CD14-positive monocyte (primary cell): ENCODE measurements around the gene DRC7. TPM values are rescaled to one million over a fixed set of nuclear protein-coding genes. Genes with fewer than 3 reads are reported as not detected.
A peak's percentile ranks its signal among the peaks of the same experiment; 100 is the strongest.

Source experiments
- DNase-seq, 3 donors: peaks; one replicate each; pipeline ENCODE4 v3.0.0-alpha.2; 2011 to 2022
- H2AFZ ChIP-seq: 2 replicates; pipeline ENCODE4 v1.6.0; 2012; ENCODE audit warnings: mild to moderate bottlenecking, low read depth, low read length, inconsistent platforms; ENCODE audit not compliant: insufficient read depth, poor library complexity, severe bottlenecking
- H3K27ac ChIP-seq, 2 donors: 1 replicate in 1 of 2; 2 replicates in 1 of 2; pipeline ENCODE4 v1.5.1; 2012 to 2013; ENCODE audit warnings: low read length in 2 of 2, control low read depth in 1 of 2, inconsistent platforms in 1 of 2, low read depth in 1 of 2, mild to moderate bottlenecking in 1 of 2
- H3K27me3 ChIP-seq, 2 donors: one replicate each; pipeline versions ENCODE4 v1.6.0 to v1.6.1; 2011 to 2013; ENCODE audit warnings: low read length in 2 of 2; ENCODE audit not compliant: control insufficient read depth in 2 of 2, insufficient read depth in 2 of 2
- H3K36me3 ChIP-seq, 2 donors: replicated peaks in 1 of 2; 1 replicate in 1 of 2; 2 replicates in 1 of 2; pipeline versions ENCODE4 v1.5.1 to v1.6.1; 2012 to 2013; ENCODE audit warnings: low read length in 2 of 2, control low read depth in 1 of 2, inconsistent platforms in 1 of 2, mild to moderate bottlenecking in 1 of 2; ENCODE audit not compliant: insufficient read depth in 2 of 2, control insufficient read depth in 1 of 2
- H3K4me1 ChIP-seq, 2 donors: 1 replicate in 1 of 2; 2 replicates in 1 of 2; pipeline versions ENCODE4 v1.5.1 to v1.6.1; 2012 to 2013; ENCODE audit warnings: low read length in 2 of 2, control low read depth in 1 of 2, inconsistent platforms in 1 of 2, mild to moderate bottlenecking in 1 of 2, moderate library complexity in 1 of 2; ENCODE audit not compliant: insufficient read depth in 2 of 2, control insufficient read depth in 1 of 2
- H3K4me2 ChIP-seq: replicated peaks from 2 replicates; pipeline ENCODE3; 2012; ENCODE audit warnings: low read length, moderate library complexity, mild to moderate bottlenecking; ENCODE audit not compliant: poor library complexity, severe bottlenecking; ENCODE audit errors: extremely low read depth
- H3K4me3 ChIP-seq, 3 experiments: fragments of 200-600 bp in 1 of 3; sonication (generic) in 1 of 3; replicated peaks in 1 of 3; 1 replicate in 2 of 3; 2 replicates in 1 of 3; pipeline ENCODE4 v1.5.1; 2011 to 2013; ENCODE audit warnings: low read length in 3 of 3, mild to moderate bottlenecking in 3 of 3, control low read depth in 2 of 3, low read depth in 2 of 3, inconsistent platforms in 1 of 3, moderate library complexity in 1 of 3
- H3K79me2 ChIP-seq: 2 replicates; pipeline ENCODE4 v1.6.0; 2012; ENCODE audit warnings: mild to moderate bottlenecking, control low read depth, inconsistent platforms, low read length, moderate library complexity; ENCODE audit not compliant: insufficient read depth
- H3K9ac ChIP-seq: 2 replicates; pipeline ENCODE4 v1.6.0; 2017; ENCODE audit warnings: low read length, mild to moderate bottlenecking; ENCODE audit not compliant: insufficient read depth, poor library complexity, severe bottlenecking
- H3K9me3 ChIP-seq, 2 donors: replicated peaks in 1 of 2; 1 replicate in 1 of 2; 2 replicates in 1 of 2; pipeline versions ENCODE4 v1.5.1 to v1.6.1; 2012 to 2013; ENCODE audit warnings: low read length in 2 of 2, control low read depth in 1 of 2; ENCODE audit not compliant: control insufficient read depth in 1 of 2, insufficient read depth in 1 of 2
- H4K20me1 ChIP-seq: 2 replicates; pipeline ENCODE4 v1.6.0; 2012; ENCODE audit warnings: mild to moderate bottlenecking, low read length, control low read depth, moderate library complexity; ENCODE audit not compliant: insufficient read depth
- H3K27ac Mint-ChIP-seq, 7 donors: one replicate each; pipeline ENCODE4 v1.8.0; 2020; ENCODE audit warnings: mild to moderate bottlenecking in 7 of 7, mixed read lengths in 7 of 7, moderate library complexity in 6 of 7, inconsistent platforms in 2 of 7
- H3K27me3 Mint-ChIP-seq, 3 donors: one replicate each; pipeline ENCODE4 v1.8.0; 2021 to 2022; ENCODE audit warnings: low read depth in 3 of 3, mild to moderate bottlenecking in 3 of 3, mixed read lengths in 3 of 3, moderate library complexity in 3 of 3, inconsistent platforms in 1 of 3
- H3K36me3 Mint-ChIP-seq, 2 donors: one replicate each; pipeline ENCODE4 v1.8.0; 2020; ENCODE audit warnings: mixed read lengths in 2 of 2, inconsistent platforms in 1 of 2, mild to moderate bottlenecking in 1 of 2
- H3K4me1 Mint-ChIP-seq: one replicate; pipeline ENCODE4 v1.8.0; 2020; ENCODE audit warnings: mild to moderate bottlenecking, mixed read lengths
- H3K4me3 Mint-ChIP-seq, 2 donors: one replicate each; pipeline ENCODE4 v1.8.0; 2020; ENCODE audit warnings: mild to moderate bottlenecking in 2 of 2, mixed read lengths in 2 of 2, moderate library complexity in 1 of 2
- H3K9me3 Mint-ChIP-seq, 7 donors: one replicate each; pipeline ENCODE4 v1.8.0; 2020 to 2022; ENCODE audit warnings: mixed read lengths in 7 of 7, mild to moderate bottlenecking in 6 of 7, moderate library complexity in 6 of 7, inconsistent platforms in 2 of 7
- whole genome bisulfite sequencing: methylation state at CpG from one replicate; pipeline ENCODE4 v1.1.5; 2013; ENCODE audit warnings: missing lambda C conversion rate; ENCODE audit not compliant: insufficient coverage; 5-methylcytosine and 5-hydroxymethylcytosine counted together
- intact Hi-C, 2 donors: fragments of 100-400 bp; cut with micrococcal nuclease; formaldehyde crosslinking; loops; one replicate each; pipeline versions ENCODE4 v1.15.0 to v1.15.1; 2023
- polyA plus RNA-seq, 3 donors: library from polyadenylated mRNA; depleted of rRNA in 1 of 3; unstranded in 2 of 3; stranded (reverse) in 1 of 3; fragments of 300-500 nt in 2 of 3; fragments of >200 nt in 1 of 3; fragmentation: Illumina TruSeq in 2 of 3; gene quantifications; 1 replicate in 2 of 3; 2 replicates in 1 of 3; pipeline ENCODE4 v1.2.3, GENCODE V29; 2012 to 2021
- TF ChIP-seq, protein P1 (sequence below): fragments of 200-600 bp; IDR thresholded peaks from one replicate; pipeline ENCODE4 v1.8.0; 2022; ENCODE audit warnings: antibody characterized with exemption, mild to moderate bottlenecking

Gene DRC7
- polyA plus RNA-seq, 3 donors: 0.11 to 0.41 TPM; not detected in 1

- Histone ChIP-seq H3K9me3 (no peaks in the 10 kb centered on the region), H4K20me1 (no peaks in the 10 kb centered on the region), H3K4me3 (no peak overlapping the region), H3K27ac (no peak overlapping the region), H3K36me3 (no peaks in the 10 kb centered on the region), H3K4me1 (no peaks in the 10 kb centered on the region), H3K9ac (no peak overlapping the region), H2AFZ (no peak overlapping the region), H3K27me3 (no peaks in the 10 kb centered on the region), H3K4me2 (no peak overlapping the region), H3K79me2 (no peaks in the 10 kb centered on the region)
- intact Hi-C loops: no loop called here
- H3K27me3 Mint-ChIP-seq: peaks cover 0 to 6% (median 2%) of the 10 kb centered on the region in 3 donors
- WGBS: 62% methylated on average over 4 of the region's 6 CpGs
- peaks cover 0 to 3% (median 0%) of the 10 kb centered on the region in 7 donors for H3K9me3 Mint-ChIP-seq
- TF ChIP-seq, protein P1, sequence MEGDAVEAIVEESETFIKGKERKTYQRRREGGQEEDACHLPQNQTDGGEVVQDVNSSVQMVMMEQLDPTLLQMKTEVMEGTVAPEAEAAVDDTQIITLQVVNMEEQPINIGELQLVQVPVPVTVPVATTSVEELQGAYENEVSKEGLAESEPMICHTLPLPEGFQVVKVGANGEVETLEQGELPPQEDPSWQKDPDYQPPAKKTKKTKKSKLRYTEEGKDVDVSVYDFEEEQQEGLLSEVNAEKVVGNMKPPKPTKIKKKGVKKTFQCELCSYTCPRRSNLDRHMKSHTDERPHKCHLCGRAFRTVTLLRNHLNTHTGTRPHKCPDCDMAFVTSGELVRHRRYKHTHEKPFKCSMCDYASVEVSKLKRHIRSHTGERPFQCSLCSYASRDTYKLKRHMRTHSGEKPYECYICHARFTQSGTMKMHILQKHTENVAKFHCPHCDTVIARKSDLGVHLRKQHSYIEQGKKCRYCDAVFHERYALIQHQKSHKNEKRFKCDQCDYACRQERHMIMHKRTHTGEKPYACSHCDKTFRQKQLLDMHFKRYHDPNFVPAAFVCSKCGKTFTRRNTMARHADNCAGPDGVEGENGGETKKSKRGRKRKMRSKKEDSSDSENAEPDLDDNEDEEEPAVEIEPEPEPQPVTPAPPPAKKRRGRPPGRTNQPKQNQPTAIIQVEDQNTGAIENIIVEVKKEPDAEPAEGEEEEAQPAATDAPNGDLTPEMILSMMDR: no peak
- H3K4me3 Mint-ChIP-seq: no peak overlapping the region
- no peaks in the 10 kb centered on the region for H3K36me3 Mint-ChIP-seq
- DNase-seq: peak; percentile 36 to 71 (median 43)
- peak overlapping the region in 3 of 7 donors; percentile 25 to 77 (median 45) for H3K27ac Mint-ChIP-seq
- H3K4me1 Mint-ChIP-seq: peaks cover 3% of the 10 kb centered on the region
Measured at GRCh38 chr16:57764341-57765159, 69.9 kb downstream of the DRC7 start.

- Histone ChIP-seq H3K27ac (no peak overlapping the region), H3K36me3 (no peaks in the 10 kb centered on the region), H3K4me3 (no peak overlapping the region), H3K27me3 (no peaks in the 10 kb centered on the region), H2AFZ (no peak overlapping the region), H4K20me1 (no peaks in the 10 kb centered on the region), H3K9me3 (no peaks in the 10 kb centered on the region), H3K9ac (no peak overlapping the region), H3K4me1 (no peaks in the 10 kb centered on the region), H3K4me2 (no peak overlapping the region), H3K79me2 (no peaks in the 10 kb centered on the region)
- peaks cover 0 to 2% (median 0%) of the 10 kb centered on the region in 7 donors for H3K9me3 Mint-ChIP-seq
- no peaks in the 10 kb centered on the region for H3K36me3 Mint-ChIP-seq
- peaks cover 0 to 7% (median 2%) of the 10 kb centered on the region in 3 donors for H3K27me3 Mint-ChIP-seq
- no peak for DNase-seq
- H3K4me1 Mint-ChIP-seq: peaks cover 3% of the 10 kb centered on the region
- WGBS: 93% methylated on average over 14 of the region's 17 CpGs
- H3K27ac Mint-ChIP-seq: peak overlapping the region in 2 of 7 donors; percentile 27 to 51
- intact Hi-C loops: no loop called here
- H3K4me3 Mint-ChIP-seq: no peak overlapping the region
- TF ChIP-seq, protein P1: no peak
Measured at GRCh38 chr16:57765160-57765728, 70.6 kb downstream of the DRC7 start.
